OCI-M2 (cell line): Measurements from ENCODE around the gene SLC17A7.
"Not testable (repeated sequence)": the region's sequence is repeated elsewhere in the genome, so short reads cannot be mapped to it uniquely, and the experiment has no call there.

Source experiments
- DNase-seq: peaks from one replicate; lab custom pipeline; 2025; ENCODE audit not compliant: unreplicated experiment; lab: John Stamatoyannopoulos, UW

SLC17A7 gene

GRCh38 chr19:49470615-49470978, 29.3 kb upstream of the SLC17A7 start:
- no peak for DNase-seq

- no peak for DNase-seq
Measured at GRCh38 chr19:49469828-49470614, 28.7 kb upstream of the SLC17A7 start.

DNA sequence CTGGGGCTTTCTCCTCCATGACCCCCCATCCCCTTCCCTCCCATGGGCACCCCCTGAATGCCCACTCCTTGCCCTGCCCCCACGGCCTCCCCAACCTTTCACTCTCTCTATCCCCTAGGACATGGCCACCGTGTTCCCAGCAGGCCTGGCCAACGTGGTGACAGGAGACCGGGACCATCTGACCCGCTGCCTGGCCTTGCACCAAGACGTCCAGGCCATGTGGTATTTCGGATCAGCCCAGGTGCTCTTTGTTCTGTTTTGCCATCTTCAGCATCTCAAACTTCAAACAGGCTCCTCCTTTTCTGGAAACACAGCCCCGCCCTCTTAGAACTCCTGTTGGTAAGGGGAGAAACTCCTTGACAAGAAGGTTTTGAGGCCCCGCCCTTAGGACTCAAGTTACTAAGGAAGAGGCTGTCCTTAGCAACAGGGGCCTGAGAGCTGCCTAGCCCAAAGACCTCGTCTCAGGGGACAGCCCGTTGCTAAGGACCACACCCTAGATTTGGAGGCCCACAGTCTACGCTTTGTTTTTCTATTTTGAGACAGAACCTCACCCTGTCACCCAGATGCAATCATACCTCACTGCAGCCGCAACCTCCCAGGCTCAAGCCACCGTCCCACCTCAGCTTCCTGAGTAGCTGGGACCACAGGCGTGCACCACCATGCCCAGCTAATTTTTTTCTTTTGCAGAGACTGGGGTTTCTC, 27.6 kb upstream of the SLC17A7 start:
- no peak for DNase-seq

- DNase-seq: no peak
Measured at GRCh38 chr19:49468199-49468598, 26.9 kb upstream of the SLC17A7 start.

DNA sequence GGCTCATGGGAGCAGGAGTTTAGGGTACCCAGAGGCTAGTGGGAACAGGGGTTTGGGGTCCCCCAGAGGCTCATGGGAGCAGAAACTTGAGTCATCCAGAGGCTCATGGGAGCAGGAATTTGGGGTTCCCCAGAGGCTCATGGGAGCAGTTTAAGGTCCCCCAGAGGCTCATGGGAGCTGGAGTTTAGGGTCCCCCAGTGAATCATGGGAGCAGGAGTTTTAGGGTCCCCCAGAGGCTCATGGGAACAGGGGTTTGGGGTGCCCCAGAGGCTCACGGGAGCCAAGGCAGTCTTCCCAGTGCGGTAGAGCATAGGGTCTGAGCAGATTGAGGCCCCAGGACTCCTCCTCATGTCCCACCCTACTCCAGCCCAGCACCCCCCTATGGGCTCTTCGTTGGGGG, 24.0 kb upstream of the SLC17A7 start:
- DNase-seq: no peak

DNA sequence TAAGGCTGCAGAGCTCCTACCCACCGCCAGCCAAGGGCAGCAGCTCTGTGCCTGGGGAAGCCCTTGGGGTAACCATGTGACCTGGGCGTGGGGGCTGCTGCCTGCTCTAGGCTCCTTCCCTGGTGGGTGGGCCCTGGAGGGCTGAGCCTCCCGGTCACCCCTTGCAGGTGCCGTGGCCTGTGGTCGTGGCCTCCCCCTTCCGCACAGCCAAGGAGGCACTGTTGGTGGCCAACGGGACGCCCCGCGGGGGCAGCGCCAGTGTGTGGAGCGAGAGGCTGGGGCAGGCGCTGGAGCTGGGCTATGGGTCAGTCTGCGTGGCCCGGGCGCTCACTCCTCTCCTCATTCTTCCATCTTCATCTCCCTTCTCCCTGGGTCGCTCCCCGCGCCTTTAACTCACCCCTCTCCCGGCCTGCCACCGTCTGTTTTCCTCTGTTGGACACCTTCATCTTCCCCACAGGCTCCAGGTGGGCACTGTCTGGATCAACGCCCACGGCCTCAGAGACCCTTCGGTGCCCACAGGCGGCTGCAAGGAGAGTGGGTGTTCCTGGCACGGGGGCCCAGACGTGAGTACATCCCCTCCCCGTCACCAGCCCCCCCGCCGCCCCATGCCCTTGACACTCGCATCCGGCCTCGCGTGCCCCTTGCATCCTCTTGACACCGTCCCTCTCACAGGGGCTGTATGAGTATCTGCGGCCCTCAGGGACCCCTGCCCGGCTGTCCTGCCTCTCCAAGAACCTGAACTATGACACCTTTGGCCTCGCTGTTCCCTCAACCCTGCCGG, 22.8 kb upstream of the SLC17A7 start:
- DNase-seq: no peak

- no peak for DNase-seq
Measured at GRCh38 chr19:49462492-49462891, 21.2 kb upstream of the SLC17A7 start.

GRCh38 chr19:49461656-49462055, 20.3 kb upstream of the SLC17A7 start:
- no peak for DNase-seq

GRCh38 chr19:49461130-49461529, 19.8 kb upstream of the SLC17A7 start:
- not testable (repeated sequence) for DNase-seq

DNA sequence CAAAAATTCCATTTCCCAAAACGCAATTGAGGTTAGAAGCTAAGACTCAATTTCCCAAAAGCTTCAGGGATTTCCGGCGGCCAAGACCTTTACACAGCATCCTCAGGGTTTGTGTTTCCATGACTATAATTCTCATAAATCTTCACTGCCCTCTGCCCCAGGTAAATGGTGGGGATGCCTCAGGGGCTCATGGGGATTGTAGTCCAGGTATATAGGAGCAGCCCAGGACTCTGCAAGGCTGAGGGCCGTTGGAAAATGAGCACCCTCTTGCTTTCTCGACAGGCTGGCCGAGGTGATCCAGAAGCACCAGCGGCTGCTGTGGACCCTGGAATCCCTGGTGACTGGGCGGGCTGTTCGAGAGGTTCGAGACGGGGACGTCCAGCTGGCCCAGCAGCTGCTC, 18.1 kb upstream of the SLC17A7 start:
- DNase-seq: no peak

DNA sequence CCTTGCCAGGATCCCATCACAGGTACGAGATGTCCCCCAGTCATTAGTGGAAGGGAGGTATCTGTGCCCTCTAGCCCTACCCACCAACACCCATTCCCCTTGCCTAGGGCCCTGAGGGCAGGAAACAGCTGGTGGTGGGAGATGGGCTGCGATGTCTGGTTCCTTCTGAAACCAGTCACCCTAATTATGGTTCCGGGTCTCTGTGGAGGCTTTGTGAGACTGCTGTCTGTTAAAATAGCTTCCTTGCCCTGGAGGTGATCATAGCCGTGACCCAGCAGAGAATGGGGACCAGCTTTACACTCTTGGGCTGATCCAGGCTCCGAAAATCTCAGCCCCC, 17.2 kb upstream of the SLC17A7 start:
- no peak for DNase-seq

DNA sequence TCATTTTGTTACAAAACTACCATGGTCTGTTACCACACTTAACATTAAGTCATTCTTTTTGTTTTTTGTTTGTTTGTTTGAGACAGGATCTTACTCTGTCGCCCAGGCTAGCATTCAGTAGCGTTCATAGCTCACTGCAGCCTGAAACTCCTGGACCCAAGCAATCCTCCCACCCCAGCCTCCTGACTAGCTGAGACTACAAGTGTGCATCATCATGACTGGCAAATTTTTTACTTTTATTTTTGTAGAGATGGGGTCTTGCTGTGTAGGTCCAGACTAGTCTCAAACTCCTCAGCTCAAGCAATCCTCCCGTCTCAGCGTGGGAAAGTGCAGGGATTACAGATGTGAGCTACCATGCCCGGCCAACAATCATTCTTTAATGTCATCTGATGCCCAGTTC, 15.0 kb upstream of the SLC17A7 start:
- no peak for DNase-seq

- DNase-seq: no peak
Measured at GRCh38 chr19:49455773-49456172, 14.4 kb upstream of the SLC17A7 start.

GRCh38 chr19:49453757-49454240, 12.5 kb upstream of the SLC17A7 start:
- DNase-seq: no peak

- peak; percentile 98 for DNase-seq
Measured at GRCh38 chr19:49453013-49453756, 11.9 kb upstream of the SLC17A7 start, which contains the start of gene ALDH16A1. TSS of gene ALDH16A1 (plus strand) at chr19:49453225. CDS start at chr19:49453332, 107 bp downstream.

- DNase-seq: peak; percentile 97
Measured at GRCh38 chr19:49451430-49452181, 10.3 kb upstream of the SLC17A7 start, which contains the start of gene PIH1D1. TSS of gene PIH1D1 (minus strand) at chr19:49451814. CDS start at chr19:49451574, 240 bp downstream.

- DNase-seq: no peak
Measured at GRCh38 chr19:49450405-49450804, 9.1 kb upstream of the SLC17A7 start.

DNA sequence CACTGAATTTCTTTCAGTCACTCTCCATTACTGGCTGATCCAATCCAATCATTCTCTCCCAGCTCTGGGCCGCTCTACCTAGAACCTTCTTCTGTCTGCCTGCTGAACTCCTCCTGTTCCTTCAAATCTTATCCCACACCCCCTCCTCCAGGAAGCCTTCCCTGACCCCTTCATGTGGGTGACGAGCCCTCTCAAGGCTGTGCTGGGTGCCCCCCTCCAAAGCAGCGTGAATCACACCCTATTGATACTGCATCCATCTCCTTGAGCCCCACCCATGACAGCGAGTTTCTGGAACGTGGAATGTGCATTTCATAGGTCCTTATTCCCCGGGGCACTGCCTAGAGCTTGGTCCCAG, 7.1 kb upstream of the SLC17A7 start:
- DNase-seq: no peak

- DNase-seq: no peak
Measured at GRCh38 chr19:49447485-49448431, 6.4 kb upstream of the SLC17A7 start.
